ENCODE results near the gene ST6GALNAC4.

DNA sequence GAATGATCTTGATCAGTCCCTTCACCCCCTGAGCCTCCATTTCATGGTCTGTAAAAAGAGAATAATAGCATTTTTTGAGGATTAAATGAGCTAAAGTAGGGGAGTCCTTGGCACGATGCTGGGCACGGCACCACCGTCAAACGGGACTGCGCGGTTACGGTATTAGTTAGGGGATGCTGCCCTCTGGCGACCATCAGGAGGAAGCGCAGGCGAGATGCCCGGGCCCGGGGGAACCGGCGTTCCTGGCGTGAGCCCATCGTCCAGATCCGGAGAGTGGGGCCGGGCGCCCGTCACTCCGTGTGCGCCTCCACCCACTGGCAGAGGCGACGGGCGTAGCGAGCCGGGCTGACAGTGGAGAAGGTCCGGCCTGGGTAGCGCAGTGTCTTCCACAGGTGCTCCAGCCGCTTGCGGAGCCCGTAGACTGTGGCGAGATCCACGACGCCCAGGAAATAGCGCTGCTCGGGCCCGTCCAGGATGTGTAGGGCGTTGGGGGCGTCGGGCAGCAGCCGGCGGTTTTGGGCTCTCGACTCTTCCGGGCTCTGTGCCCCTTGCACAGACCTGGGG is 4.8 kb upstream of the ST6GALNAC4 start:
- no peak for TF ChIP-seq POLR2AphosphoS5 (IDR thresholded peaks at IDR 0.05)
- TF ChIP-seq, protein P1, sequence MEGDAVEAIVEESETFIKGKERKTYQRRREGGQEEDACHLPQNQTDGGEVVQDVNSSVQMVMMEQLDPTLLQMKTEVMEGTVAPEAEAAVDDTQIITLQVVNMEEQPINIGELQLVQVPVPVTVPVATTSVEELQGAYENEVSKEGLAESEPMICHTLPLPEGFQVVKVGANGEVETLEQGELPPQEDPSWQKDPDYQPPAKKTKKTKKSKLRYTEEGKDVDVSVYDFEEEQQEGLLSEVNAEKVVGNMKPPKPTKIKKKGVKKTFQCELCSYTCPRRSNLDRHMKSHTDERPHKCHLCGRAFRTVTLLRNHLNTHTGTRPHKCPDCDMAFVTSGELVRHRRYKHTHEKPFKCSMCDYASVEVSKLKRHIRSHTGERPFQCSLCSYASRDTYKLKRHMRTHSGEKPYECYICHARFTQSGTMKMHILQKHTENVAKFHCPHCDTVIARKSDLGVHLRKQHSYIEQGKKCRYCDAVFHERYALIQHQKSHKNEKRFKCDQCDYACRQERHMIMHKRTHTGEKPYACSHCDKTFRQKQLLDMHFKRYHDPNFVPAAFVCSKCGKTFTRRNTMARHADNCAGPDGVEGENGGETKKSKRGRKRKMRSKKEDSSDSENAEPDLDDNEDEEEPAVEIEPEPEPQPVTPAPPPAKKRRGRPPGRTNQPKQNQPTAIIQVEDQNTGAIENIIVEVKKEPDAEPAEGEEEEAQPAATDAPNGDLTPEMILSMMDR (IDR thresholded peaks at IDR 0.05) = peak; percentile 97 to 99 (median 98)
- TF ChIP-seq POLR2A (IDR thresholded peaks at IDR 0.05) = no peak
- no peak for TF ChIP-seq EP300 (IDR thresholded peaks at IDR 0.05)
